ENCODE results near the gene IL10RB.

GRCh38 chr21:33317786-33318486 is 51.8 kb downstream of the IL10RB start:
- TF ChIP-seq CTCF (IDR thresholded peaks at IDR 0.05) (no peak), POLR2A (IDR thresholded peaks at IDR 0.05) (no peak), POLR2AphosphoS5 (IDR thresholded peaks at IDR 0.05) (no peak)
